ENCODE measurements around the gene CUX1.

GRCh38 chr7:101939136-101939695 is 121.8 kb downstream of the CUX1 start:
- TF ChIP-seq CTCF (IDR thresholded peaks at IDR 0.05) (no peak), POLR2A (IDR thresholded peaks at IDR 0.05) (no peak), EP300 (IDR thresholded peaks at IDR 0.05) (no peak)

All from ovary (tissue), 3 donors.